HepG2 (cell line): ENCODE results near the gene EXOC6B. TPM values are rescaled to one million over a fixed set of nuclear protein-coding genes. Genes with fewer than 3 reads are reported as not detected.
A peak's percentile ranks its signal among the peaks of the same experiment; 100 is the strongest.

Experiments
- ARID5B ChIP-seq: IDR thresholded peaks from 2 replicates; pipeline ENCODE4 v1.4.0; 2020; ENCODE audit warnings: mild to moderate bottlenecking, missing genetic modification reagents
- CEBPB ChIP-seq: IDR thresholded peaks from 2 replicates; pipeline ENCODE4 v1.6.1; 2011; ENCODE audit warnings: low read depth, low read length, improper control_type of control experiment, borderline replicate concordance
- DBP ChIP-seq: sonication (generic); formaldehyde crosslinking; IDR thresholded peaks from 2 replicates; pipeline ENCODE4 v1.4.0; 2020; ENCODE audit warnings: missing genetic modification reagents; ENCODE audit errors: not compliant biosample characterization
- DRAP1 ChIP-seq: IDR thresholded peaks from 2 replicates; pipeline ENCODE4 v1.6.1; 2016; ENCODE audit warnings: missing genetic modification reagents, missing compliant biosample characterization
- FOXP1 ChIP-seq, 2 experiments: fragments of 450-650 bp in 1 of 2; IDR thresholded peaks; 2 replicates each; pipeline ENCODE4 v1.6.1; 2017 to 2018; ENCODE audit warnings: antibody characterized with exemption in 1 of 2
- GFI1 ChIP-seq: sonication (generic); formaldehyde crosslinking; IDR thresholded peaks from 2 replicates; pipeline ENCODE4 v1.5.0; 2020; ENCODE audit warnings: missing genetic modification reagents, mild to moderate bottlenecking, borderline replicate concordance
- HMG20A ChIP-seq: IDR thresholded peaks from 2 replicates; pipeline ENCODE4 v1.6.1; 2016; ENCODE audit warnings: borderline replicate concordance
- JUNB ChIP-seq: sonication (generic); formaldehyde crosslinking; IDR thresholded peaks from 2 replicates; pipeline ENCODE4 v1.8.0; 2022; ENCODE audit warnings: missing genetic modification reagents, mild to moderate bottlenecking, borderline replicate concordance
- MIER3 ChIP-seq: IDR thresholded peaks from 2 replicates; pipeline ENCODE4 v1.6.1; 2016; ENCODE audit warnings: missing compliant biosample characterization, borderline replicate concordance
- MTF1 ChIP-seq: sonication (generic); formaldehyde crosslinking; IDR thresholded peaks from 2 replicates; pipeline ENCODE4 v1.5.0; 2020; ENCODE audit warnings: missing genetic modification reagents
- NR2F6 ChIP-seq, 2 experiments: IDR thresholded peaks; 2 replicates each; pipeline ENCODE4 v1.6.1; 2016; ENCODE audit warnings: antibody characterized with exemption in 1 of 2, mild to moderate bottlenecking in 1 of 2
- SMAD3 ChIP-seq: sonication (generic); formaldehyde crosslinking; IDR thresholded peaks from 2 replicates; pipeline ENCODE4 v1.4.0; 2020; ENCODE audit warnings: missing genetic modification reagents
- SNAPC5 ChIP-seq: sonication (generic); formaldehyde crosslinking; IDR thresholded peaks from 2 replicates; pipeline ENCODE4 v1.8.1; 2023; ENCODE audit warnings: mild to moderate bottlenecking, missing genetic modification reagents, borderline replicate concordance
- SNRNP70 ChIP-seq: fragments of 200-400 bp; formaldehyde crosslinking; IDR thresholded peaks from 2 replicates; pipeline ENCODE4 v1.6.1; 2017; ENCODE audit warnings: mild to moderate bottlenecking, low read depth, low read length, moderate library complexity
- TBL1XR1 ChIP-seq: fragments of 150-350 bp; IDR thresholded peaks from 2 replicates; pipeline ENCODE4 v1.6.1; 2014; ENCODE audit warnings: borderline replicate concordance, low read length; ENCODE audit not compliant: partially characterized antibody
- ZBTB43 ChIP-seq: sonication (generic); formaldehyde crosslinking; conservative IDR thresholded peaks from 2 replicates; pipeline ENCODE4 v1.4.0; 2020; ENCODE audit warnings: missing genetic modification reagents
- ZNF580 ChIP-seq: IDR thresholded peaks from 2 replicates; pipeline ENCODE4 v1.6.1; 2016; ENCODE audit warnings: low read depth, borderline replicate concordance
- ZNF766 ChIP-seq: sonication (generic); formaldehyde crosslinking; IDR thresholded peaks from 2 replicates; pipeline ENCODE4 v1.5.0; 2020; ENCODE audit warnings: missing genetic modification reagents, borderline replicate concordance
- ZNF850 ChIP-seq: sonication (generic); formaldehyde crosslinking; conservative IDR thresholded peaks from 2 replicates; pipeline ENCODE4 v1.9.0; 2021; ENCODE audit warnings: mild to moderate bottlenecking, missing genetic modification reagents
- ZSCAN22 ChIP-seq: sonication (generic); formaldehyde crosslinking; IDR thresholded peaks from 2 replicates; pipeline ENCODE4 v1.4.0; 2020; ENCODE audit warnings: mild to moderate bottlenecking, missing genetic modification reagents
- ZSCAN5A ChIP-seq: sonication (generic); formaldehyde crosslinking; IDR thresholded peaks from 2 replicates; pipeline ENCODE4 v1.8.0; 2022; ENCODE audit warnings: mild to moderate bottlenecking, missing genetic modification reagents, borderline replicate concordance
- polyA plus RNA-seq, 8 experiments: library from polyadenylated mRNA; depleted of rRNA in 3 of 8; stranded (reverse) in 7 of 8; unstranded in 1 of 8; fragments of >200 nt; fragmentation: Illumina TruSeq in 4 of 8; extraction: Trizol in 4 of 8; gene quantifications; 2 replicates each; pipeline versions ENCODE4 v1.2.1 to v1.2.3, GENCODE V29; 2011 to 2016; ENCODE audit warnings: low read depth in 4 of 8, missing spikeins in 1 of 8, mixed read lengths in 1 of 8; ENCODE audit not compliant: insufficient read depth in 1 of 8
- total RNA-seq, 5 experiments: library from RNA; depleted of rRNA; stranded (reverse); fragments of >200 nt; fragmentation: Illumina TruSeq; extraction: Trizol; gene quantifications; 2 replicates each; pipeline ENCODE4 v1.2.3, GENCODE V29; 2016; ENCODE audit warnings: low read depth in 1 of 5

Gene EXOC6B
- total and polyA plus RNA-seq, 2 of the 13 experiments (the other 11 are each of a cell fraction or from before 2014, with no cell fraction given), result 9.1 to 15.9 TPM

- TF ChIP-seq ZSCAN5A (CRISPR knock-in tag) (peak; percentile 63; the same call in 1 of the 2 replicates), ZBTB43 (CRISPR knock-in tag) (no peak; the same call in 1 of the 2 replicates), CEBPB (no peak), SNAPC5 (CRISPR knock-in tag) (0 out of 2 replicates have a peak, but pooled peaks have one; percentile 42), ZNF580 (no peak), ZNF766 (CRISPR knock-in tag) (no peak), FOXP1 (IDR thresholded peaks at IDR 0.05) (no peak), FOXP1 (CRISPR knock-in tag; IDR thresholded peaks at IDR 0.05) (peak; percentile 72; the same call in 1 of the 2 replicates), MIER3 (peak; percentile 69; the same call in 1 of the 2 replicates), SNRNP70 (no peak), SMAD3 (CRISPR knock-in tag) (peak; percentile 56; the same call in 1 of the 2 replicates), GFI1 (peak; percentile 97), DRAP1 (CRISPR knock-in tag) (peak; percentile 48; the same call in 1 of the 2 replicates), MTF1 (CRISPR knock-in tag) (no peak), DBP (CRISPR knock-in tag) (no peak), ZSCAN22 (no peak), ARID5B (CRISPR knock-in tag) (peak; percentile 91), TBL1XR1 (peak; percentile 69), NR2F6 (IDR thresholded peaks at IDR 0.05) (peak; percentile 89), NR2F6 (CRISPR knock-in tag; IDR thresholded peaks at IDR 0.05) (peak; percentile 89), JUNB (CRISPR knock-in tag) (no peak), ZNF850 (CRISPR knock-in tag) (no peak), HMG20A (peak; percentile 90; the same call in 1 of the 2 replicates)
Measured at GRCh38 chr2:72723769-72724370, 102.0 kb downstream of the EXOC6B start (continued).
